ENCODE measurements around the gene MAD1L1. TPM values are rescaled to one million over a fixed set of nuclear protein-coding genes. Genes with fewer than 3 reads are reported as not detected.

The MAD1L1 gene
- total and polyA plus RNA-seq, 2 of the 13 experiments (the other 11 are each of a cell fraction or from before 2014, with no cell fraction given), result 17.4 to 64.7 TPM

GRCh38 chr7:2040201-2040892 is 192.4 kb downstream of the MAD1L1 start:
- H3K27ac ChIP-seq (ENCODE audit: extremely low read length, insufficient read depth, low read length), result no peak overlapping the region
- H3K9ac ChIP-seq (ENCODE audit: insufficient read depth, low read depth, low read length), result no peak overlapping the region
- 98% methylated on average over 22 of the region's 22 CpGs for WGBS (ENCODE audit: low lambda C conversion rate)
- H3K4me1 ChIP-seq (ENCODE audit: insufficient read depth, low read length), result peaks cover under 1% of the 10 kb centered on the region
- ATAC-seq (no peak), DNase-seq (ENCODE audit: low spot score) (no peak), FAIRE-seq (no peak)
- no peak overlapping the region for H2AFZ ChIP-seq (ENCODE audit: low read length)
- H4K20me1 ChIP-seq (ENCODE audit: insufficient read depth, low read length), result no peaks in the 10 kb centered on the region
- H3K9me3 ChIP-seq (ENCODE audit: low read length), result no peaks in the 10 kb centered on the region
- no peak overlapping the region for H3K4me2 ChIP-seq (ENCODE audit: low read depth, low read length)
- peaks cover 4 to 27% of the 10 kb centered on the region in 2 experiments; a peak in 4 of 5 replicates for H3K36me3 ChIP-seq (replicated peaks in 1 of 2; ENCODE audit: control insufficient read depth in 1 of 2, insufficient read depth in 2 of 2, low read length in 2 of 2)
- no peaks in the 10 kb centered on the region for H3K79me2 ChIP-seq (ENCODE audit: insufficient read depth, low read length)
- no TSS peak for BruUV-seq (replicated peaks)
- ChIA-PET POLR2A (no interaction called here), CTCF (ENCODE audit: low intra/inter-chr PET ratio, low total read pairs) (no interaction called here)
- no peak overlapping the region for H3K4me3 ChIP-seq (replicated peaks in 1 of 3; ENCODE audit: insufficient read depth in 1 of 3, low read depth in 2 of 3, low read length in 3 of 3)
- in situ Hi-C loops (cut with HindIII; ENCODE audit: extremely low pct_ligation_motif_present, low pct_unique_long_range_greater_than_20kb), result no loop called here
- H3K27me3 ChIP-seq (ENCODE audit: control insufficient read depth in 1 of 2, insufficient read depth in 2 of 2, low read length in 2 of 2), result no peaks in the 10 kb centered on the region
- intact Hi-C loops (cut with micrococcal nuclease; ENCODE audit: unreplicated experiment), result no loop called here
- TF ChIP-seq ZNF614 (CRISPR knock-in tag; IDR thresholded peaks at IDR 0.05; ENCODE audit: borderline replicate concordance) (no peak), NFE2 (CRISPR knock-in tag; IDR thresholded peaks at IDR 0.05) (no peak), ZIK1 (CRISPR knock-in tag; IDR thresholded peaks at IDR 0.05; ENCODE audit: borderline replicate concordance, low read depth) (no peak), THRA (CRISPR knock-in tag; IDR thresholded peaks at IDR 0.05; ENCODE audit: borderline replicate concordance) (no peak), ZBTB49 (CRISPR knock-in tag; IDR thresholded peaks at IDR 0.05; ENCODE audit: borderline replicate concordance) (no peak), TCF7L2 (IDR thresholded peaks at IDR 0.05; ENCODE audit: low read depth, low read length) (no peak), ZNF672 (CRISPR knock-in tag; IDR thresholded peaks at IDR 0.05) (no peak), ZNF749 (CRISPR knock-in tag; IDR thresholded peaks at IDR 0.05; ENCODE audit: borderline replicate concordance) (no peak), ZNF3 (CRISPR knock-in tag; IDR thresholded peaks at IDR 0.05) (no peak), PRDM15 (CRISPR knock-in tag; IDR thresholded peaks at IDR 0.05) (no peak), PHF5A (CRISPR knock-in tag; IDR thresholded peaks at IDR 0.05; ENCODE audit: low read depth, unreplicated experiment) (no peak), ZSCAN31 (CRISPR knock-in tag; IDR thresholded peaks at IDR 0.05; ENCODE audit: low read depth) (no peak), ZNF567 (CRISPR knock-in tag; IDR thresholded peaks at IDR 0.05; ENCODE audit: borderline replicate concordance) (no peak), ZNF430 (CRISPR knock-in tag; IDR thresholded peaks at IDR 0.05) (no peak), RBAK (CRISPR knock-in tag; IDR thresholded peaks at IDR 0.05) (no peak), REL (CRISPR knock-in tag; conservative IDR thresholded peaks at IDR 0.05) (no peak)
- TF ChIP-seq, protein P1, sequence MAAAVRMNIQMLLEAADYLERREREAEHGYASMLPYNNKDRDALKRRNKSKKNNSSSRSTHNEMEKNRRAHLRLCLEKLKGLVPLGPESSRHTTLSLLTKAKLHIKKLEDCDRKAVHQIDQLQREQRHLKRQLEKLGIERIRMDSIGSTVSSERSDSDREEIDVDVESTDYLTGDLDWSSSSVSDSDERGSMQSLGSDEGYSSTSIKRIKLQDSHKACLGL (CRISPR knock-in tag; IDR thresholded peaks at IDR 0.05), result no peak

All from HepG2 (cell line).